Osteoblast (primary cell): ENCODE data around the gene UPP1. TPM values are rescaled to one million over a fixed set of nuclear protein-coding genes. Genes with fewer than 3 reads are reported as not detected.

Experiments
- DNase-seq: peaks from one replicate; pipeline ENCODE4 v3.0.0; 2011; ENCODE audit warnings: low spot score, mixed read lengths; ENCODE audit not compliant: insufficient read length; ENCODE audit errors: missing footprints
- H2AFZ ChIP-seq: 2 replicates; pipeline ENCODE4 v1.6.0; 2011; ENCODE audit warnings: mild to moderate bottlenecking, low read length
- H3K27ac ChIP-seq: 2 replicates; pipeline ENCODE4 v1.5.1; 2011; ENCODE audit warnings: mild to moderate bottlenecking, low read depth, low read length, moderate library complexity
- H3K27me3 ChIP-seq: 2 replicates; pipeline ENCODE4 v1.6.0; 2012; ENCODE audit warnings: mild to moderate bottlenecking, control low read depth, inconsistent platforms, low read length, moderate library complexity; ENCODE audit not compliant: insufficient read depth
- H3K36me3 ChIP-seq: 2 replicates; pipeline ENCODE4 v1.5.1; 2011; ENCODE audit warnings: mild to moderate bottlenecking, low read length, control low read depth, moderate library complexity; ENCODE audit not compliant: insufficient read depth
- H3K4me1 ChIP-seq: 2 replicates; pipeline ENCODE4 v1.5.1; 2011; ENCODE audit warnings: mild to moderate bottlenecking, low read length, control low read depth, moderate library complexity; ENCODE audit not compliant: insufficient read depth
- H3K4me2 ChIP-seq: 2 replicates; pipeline ENCODE4 v1.6.0; 2011; ENCODE audit warnings: mild to moderate bottlenecking, low read length; ENCODE audit not compliant: insufficient read depth
- H3K4me3 ChIP-seq: fragments of 200-600 bp; sonication (generic); 3 replicates; pipeline ENCODE4 v1.5.1; 2012; ENCODE audit warnings: mild to moderate bottlenecking, low read length, inconsistent platforms; ENCODE audit not compliant: insufficient read depth
- H3K79me2 ChIP-seq: 2 replicates; pipeline ENCODE4 v1.6.0; 2012; ENCODE audit warnings: mild to moderate bottlenecking, low read length, control low read depth, inconsistent platforms; ENCODE audit not compliant: insufficient read depth
- H3K9me3 ChIP-seq: 2 replicates; pipeline ENCODE4 v1.5.1; 2011; ENCODE audit warnings: low read depth, low read length, control low read depth
- H4K20me1 ChIP-seq: 2 replicates; pipeline ENCODE4 v1.6.0; 2012; ENCODE audit warnings: mild to moderate bottlenecking, low read length, control low read depth; ENCODE audit not compliant: insufficient read depth
- CTCF ChIP-seq: IDR thresholded peaks from 2 replicates; pipeline ENCODE4 v1.5.1; 2011; ENCODE audit warnings: mild to moderate bottlenecking, low read depth, low read length, moderate library complexity; ENCODE audit errors: extremely low read depth
- total RNA-seq: library from RNA; depleted of rRNA; stranded (reverse); fragments of >200 nt; gene quantifications from 2 replicates; pipeline ENCODE4 v1.2.3, GENCODE V29; 2012

UPP1 gene
- total RNA-seq, 1 donor, result 35.5 TPM

DNA sequence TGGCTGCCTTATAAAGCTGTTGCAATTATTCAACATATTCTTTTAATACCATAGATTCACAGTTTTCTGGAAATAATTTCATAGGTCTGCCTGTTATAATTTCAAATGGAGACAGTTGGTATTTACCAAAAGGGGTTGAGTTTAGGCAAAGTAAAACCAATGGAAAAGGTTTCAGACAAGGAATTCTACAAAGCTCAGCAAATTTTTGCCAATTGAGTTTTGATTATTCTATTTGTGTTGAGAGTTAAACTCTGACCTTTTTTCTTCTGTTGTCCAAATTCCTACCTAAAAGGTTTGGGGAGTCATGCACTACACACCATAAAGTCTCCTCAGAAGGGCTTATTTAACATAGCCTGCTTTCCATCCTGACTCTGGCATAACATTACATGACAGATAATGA, 43.7 kb downstream of the UPP1 start:
- H3K4me2 ChIP-seq, result no peak overlapping the region
- no peak for DNase-seq
- H3K27me3 ChIP-seq, result no peaks in the 10 kb centered on the region
- H4K20me1 ChIP-seq, result no peaks in the 10 kb centered on the region
- H2AFZ ChIP-seq, result no peak overlapping the region
- no peak for TF ChIP-seq CTCF
- H3K9me3 ChIP-seq, result no peaks in the 10 kb centered on the region
- no peak overlapping the region for H3K27ac ChIP-seq
- peaks cover 9% of the 10 kb centered on the region for H3K4me1 ChIP-seq
- no peaks in the 10 kb centered on the region for H3K79me2 ChIP-seq
- H3K4me3 ChIP-seq, result no peak overlapping the region
- no peaks in the 10 kb centered on the region for H3K36me3 ChIP-seq

DNA sequence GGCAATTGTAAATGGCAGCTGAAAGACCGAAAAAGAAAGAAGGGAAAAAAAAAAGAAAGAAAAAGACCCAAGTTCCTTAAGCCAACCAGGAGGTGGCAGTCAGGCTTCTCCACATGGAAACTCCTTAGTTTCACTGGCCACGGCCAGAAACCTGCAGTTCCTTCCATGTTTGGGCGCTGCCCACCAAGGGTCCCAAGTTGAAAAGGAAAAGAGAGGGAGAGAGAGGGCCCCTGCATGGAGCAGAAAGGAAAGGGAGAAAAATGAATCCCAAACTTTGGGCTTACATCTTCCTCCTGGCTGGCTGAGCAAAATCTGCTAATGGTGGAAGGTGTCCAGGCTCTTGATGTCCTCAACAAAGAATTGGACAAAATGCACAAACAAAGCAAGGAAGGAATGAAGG, 50.4 kb downstream of the UPP1 start:
- DNase-seq, result no peak
- Histone ChIP-seq H3K27ac (no peak overlapping the region), H2AFZ (peak overlapping the region; percentile 61), H3K36me3 (no peaks in the 10 kb centered on the region), H3K79me2 (no peaks in the 10 kb centered on the region), H3K4me1 (peaks cover 3% of the 10 kb centered on the region), H3K27me3 (no peaks in the 10 kb centered on the region), H3K4me2 (peak overlapping the region; percentile 48), H4K20me1 (no peaks in the 10 kb centered on the region), H3K9me3 (no peaks in the 10 kb centered on the region), H3K4me3 (no peak overlapping the region)
- TF ChIP-seq CTCF, result peak; percentile 63

GRCh38 chr7:48140001-48140681, 51.1 kb downstream of the UPP1 start:
- H3K27me3 ChIP-seq, result no peaks in the 10 kb centered on the region
- H3K4me3 ChIP-seq, result peak overlapping the region; percentile 54
- TF ChIP-seq CTCF, result no peak
- H3K4me1 ChIP-seq, result peaks cover 3% of the 10 kb centered on the region
- H3K36me3 ChIP-seq, result no peaks in the 10 kb centered on the region
- H3K4me2 ChIP-seq, result peak overlapping the region; percentile 75
- no peaks in the 10 kb centered on the region for H3K9me3 ChIP-seq
- no peak for DNase-seq
- H4K20me1 ChIP-seq, result no peaks in the 10 kb centered on the region
- H3K27ac ChIP-seq, result no peak overlapping the region
- H2AFZ ChIP-seq, result peak overlapping the region; percentile 88
- no peaks in the 10 kb centered on the region for H3K79me2 ChIP-seq

- H3K79me2 ChIP-seq, result no peaks in the 10 kb centered on the region
- no peak for DNase-seq
These were observed 52.5 kb downstream of the UPP1 start for GRCh38 chr7:48141521-48141920.

More at GRCh38 chr7:48141521-48141920, 52.5 kb downstream of the UPP1 start:
- Histone ChIP-seq H3K27ac (no peak overlapping the region), H4K20me1 (no peaks in the 10 kb centered on the region), H3K4me1 (peaks cover 3% of the 10 kb centered on the region), H3K9me3 (no peaks in the 10 kb centered on the region), H3K4me2 (no peak overlapping the region), H2AFZ (no peak overlapping the region), H3K4me3 (no peak overlapping the region), H3K27me3 (no peaks in the 10 kb centered on the region), H3K36me3 (no peaks in the 10 kb centered on the region)
- TF ChIP-seq CTCF, result no peak
